Testis (tissue), 2 donors: ENCODE measurements around the gene KCNQ1.

ENCODE experiments used
- CTCF ChIP-seq, 3 experiments: fragments of 450-650 bp in 2 of 3; fragments of 200-600 bp in 1 of 3; sonication (generic) in 1 of 3; IDR thresholded peaks; one replicate each; pipeline ENCODE4 v1.5.1; 2016 to 2019; ENCODE audit warnings: antibody characterized with exemption in 3 of 3, mild to moderate bottlenecking in 2 of 3, moderate library complexity in 1 of 3
- POLR2A ChIP-seq: fragments of 450-650 bp; IDR thresholded peaks from one replicate; pipeline ENCODE4 v1.6.1; 2017; ENCODE audit warnings: antibody characterized with exemption, mild to moderate bottlenecking, moderate library complexity

DNA sequence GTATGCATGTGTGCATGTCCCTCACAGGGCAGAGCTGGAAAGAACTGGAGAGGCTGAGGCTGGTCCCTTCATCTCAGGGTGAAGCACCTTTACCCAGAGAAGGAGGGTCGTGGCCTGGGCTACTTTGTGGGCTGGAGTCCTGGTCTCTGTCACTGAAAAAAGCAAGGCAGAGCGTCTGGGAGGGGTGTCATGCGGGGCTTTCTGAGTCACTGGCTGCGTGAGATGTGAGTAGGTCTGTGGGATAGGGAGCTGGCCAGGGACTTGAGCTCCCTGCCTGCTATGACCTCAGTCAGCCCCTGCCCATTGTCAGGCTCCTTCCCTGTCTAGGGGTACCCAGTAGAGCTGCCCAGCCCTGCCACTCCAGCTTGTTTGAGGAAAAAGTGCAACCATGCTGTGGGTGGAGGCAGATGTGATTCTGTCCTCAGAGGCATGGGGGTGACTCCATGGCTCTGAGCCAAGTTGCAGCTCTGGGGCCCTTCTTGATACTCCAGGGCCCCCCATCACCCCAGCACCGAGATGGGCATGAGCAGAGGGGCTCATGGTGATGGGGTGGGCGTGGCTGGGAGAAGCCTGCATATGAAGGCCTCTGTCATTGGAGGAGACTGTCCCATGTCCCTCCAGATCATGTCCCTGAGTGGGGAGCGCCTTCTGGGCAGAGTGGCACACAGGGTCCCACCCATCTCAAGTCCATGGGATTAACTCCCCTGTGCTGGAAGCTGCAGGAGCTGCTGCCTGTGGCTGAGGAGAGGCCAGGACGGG, 27.8 kb downstream of the KCNQ1 start:
- TF ChIP-seq CTCF (IDR thresholded peaks at IDR 0.05) (no peak), POLR2A (no peak)
